Stimulated activated CD4-positive, alpha-beta T cell treated with anti-CD3 and anti-CD28 coated beads, Interleukin-15, amount 100 ng/mL, for 48 hours (primary cell): ENCODE data around the gene C9orf78.

Experiments
- DNase-seq, 2 donors: peaks; one replicate each; pipeline ENCODE4 v3.0.0-alpha.2; 2020; ENCODE audit warnings: low read depth in 2 of 2

Gene C9orf78

GRCh38 chr9:129840034-129840433 is 5.0 kb upstream of the C9orf78 start:
- no peak for DNase-seq

- no peak for DNase-seq
Observed at GRCh38 chr9:129839324-129840023, 4.4 kb upstream of the C9orf78 start.

GRCh38 chr9:129838707-129839259 is 3.7 kb upstream of the C9orf78 start:
- peak; percentile 38 to 42 for DNase-seq

GRCh38 chr9:129836311-129837007 is 1.4 kb upstream of the C9orf78 start:
- no peak for DNase-seq

- no peak for DNase-seq
Observed at GRCh38 chr9:129835860-129836223, 767 bp upstream of the C9orf78 start.

- DNase-seq, result peak in 1 of 2 donors; percentile 22
Observed at GRCh38 chr9:129834489-129835127, 467 bp downstream of the C9orf78 start.

- no peak for DNase-seq
Observed at GRCh38 chr9:129832982-129833381, 2.1 kb downstream of the C9orf78 start.

GRCh38 chr9:129828969-129829368 is 6.1 kb downstream of the C9orf78 start:
- DNase-seq, result no peak

GRCh38 chr9:129828051-129828450 is 7.0 kb downstream of the C9orf78 start:
- DNase-seq, result no peak

GRCh38 chr9:129826759-129827158 is 8.3 kb downstream of the C9orf78 start:
- no peak for DNase-seq

- DNase-seq, result no peak
Observed at GRCh38 chr9:129826344-129826743, 8.7 kb downstream of the C9orf78 start.

- peak; percentile 87 to 89 for DNase-seq
Observed at GRCh38 chr9:129823935-129824601, 11.0 kb downstream of the C9orf78 start, which contains the start of gene TOR1A. TSS of gene TOR1A (minus strand) at chr9:129824136. CDS start at chr9:129824085, 51 bp downstream.

GRCh38 chr9:129823542-129823934 is 11.5 kb downstream of the C9orf78 start:
- DNase-seq, result no peak

GRCh38 chr9:129822898-129823541 is 12.1 kb downstream of the C9orf78 start:
- no peak for DNase-seq

GRCh38 chr9:129816501-129817435 is 18.3 kb downstream of the C9orf78 start:
- DNase-seq, result no peak

GRCh38 chr9:129815278-129815677 is 19.8 kb downstream of the C9orf78 start:
- DNase-seq, result no peak

GRCh38 chr9:129814432-129815223 is 20.4 kb downstream of the C9orf78 start:
- no peak for DNase-seq

GRCh38 chr9:129813661-129814060 is 21.4 kb downstream of the C9orf78 start:
- no peak for DNase-seq

- no peak for DNase-seq
Observed at GRCh38 chr9:129812385-129812784, 22.7 kb downstream of the C9orf78 start.

GRCh38 chr9:129811967-129812363 is 23.1 kb downstream of the C9orf78 start:
- DNase-seq, result no peak
